Hindlimb muscle (tissue), 1 donor: ENCODE measurements around the gene CLSTN2. TPM values are rescaled to one million over a fixed set of nuclear protein-coding genes. Genes with fewer than 3 reads are reported as not detected.

Source experiments
- DNase-seq: peaks from one replicate; pipeline ENCODE4 v3.0.0-alpha.2; 2013
- polyA plus RNA-seq: library from polyadenylated mRNA; unstranded; fragments of 120-200 nt; gene quantifications from one replicate; pipeline ENCODE4 v1.2.1, GENCODE V29; 2013; ENCODE audit not compliant: insufficient read length

The CLSTN2 gene
- polyA plus RNA-seq, 1 donor: 2.5 TPM

- DNase-seq: no peak
Measured at GRCh38 chr3:140196970-140197369, 262.0 kb downstream of the CLSTN2 start.

GRCh38 chr3:140198242-140198641, 263.3 kb downstream of the CLSTN2 start:
- DNase-seq: peak; percentile 11

GRCh38 chr3:140199008-140199407, 264.0 kb downstream of the CLSTN2 start:
- DNase-seq: no peak

GRCh38 chr3:140199743-140200142, 264.8 kb downstream of the CLSTN2 start:
- DNase-seq: no peak

- DNase-seq: no peak
Measured at GRCh38 chr3:140203510-140203909, 268.5 kb downstream of the CLSTN2 start.

GRCh38 chr3:140204271-140204984, 269.4 kb downstream of the CLSTN2 start:
- DNase-seq: no peak

- no peak for DNase-seq
Measured at GRCh38 chr3:140205598-140205997, 270.6 kb downstream of the CLSTN2 start.

GRCh38 chr3:140206196-140207040, 271.4 kb downstream of the CLSTN2 start:
- DNase-seq: peak; percentile 9

- DNase-seq: no peak
Measured at GRCh38 chr3:140207541-140207940, 272.6 kb downstream of the CLSTN2 start.

GRCh38 chr3:140216249-140216648, 281.3 kb downstream of the CLSTN2 start:
- DNase-seq: no peak

GRCh38 chr3:140219291-140219690, 284.3 kb downstream of the CLSTN2 start:
- DNase-seq: no peak

GRCh38 chr3:140219923-140220452, 285.0 kb downstream of the CLSTN2 start:
- DNase-seq: no peak

- no peak for DNase-seq
Measured at GRCh38 chr3:140223197-140223596, 288.2 kb downstream of the CLSTN2 start.

- DNase-seq: no peak
Measured at GRCh38 chr3:140223631-140224030, 288.6 kb downstream of the CLSTN2 start.

GRCh38 chr3:140224307-140224706, 289.3 kb downstream of the CLSTN2 start:
- DNase-seq: no peak

- no peak for DNase-seq
Measured at GRCh38 chr3:140225996-140226395, 291.0 kb downstream of the CLSTN2 start.

- no peak for DNase-seq
Measured at GRCh38 chr3:140233702-140234101, 298.7 kb downstream of the CLSTN2 start.

- no peak for DNase-seq
Measured at GRCh38 chr3:140234256-140234655, 299.3 kb downstream of the CLSTN2 start.

GRCh38 chr3:140236836-140237501, 302.0 kb downstream of the CLSTN2 start:
- no peak for DNase-seq

- DNase-seq: no peak
Measured at GRCh38 chr3:140238646-140239314, 303.8 kb downstream of the CLSTN2 start.

GRCh38 chr3:140242818-140243276, 307.9 kb downstream of the CLSTN2 start:
- DNase-seq: no peak

- DNase-seq: no peak
Measured at GRCh38 chr3:140243575-140243974, 308.6 kb downstream of the CLSTN2 start.
